GM18519 (cell line): Measurements from ENCODE around the gene ODAD3.
"Not testable (repeated sequence)": the region's sequence is repeated elsewhere in the genome, so short reads cannot be mapped to it uniquely, and the experiment has no call there.

Experiments
- ATAC-seq: cut with Tn5 transposase; IDR thresholded peaks from one replicate; pipeline ENCODE4 v1.9.1; 2021; ENCODE audit warnings: mild to moderate bottlenecking, moderate library complexity; ENCODE audit not compliant: unreplicated experiment, low FRiP score

ODAD3 gene

GRCh38 chr19:11408591-11408990 lies 26.3 kb downstream of the ODAD3 start:
- ATAC-seq: no peak

- ATAC-seq: not testable (repeated sequence)
Observed at GRCh38 chr19:11406703-11407236, 28.2 kb downstream of the ODAD3 start.

DNA sequence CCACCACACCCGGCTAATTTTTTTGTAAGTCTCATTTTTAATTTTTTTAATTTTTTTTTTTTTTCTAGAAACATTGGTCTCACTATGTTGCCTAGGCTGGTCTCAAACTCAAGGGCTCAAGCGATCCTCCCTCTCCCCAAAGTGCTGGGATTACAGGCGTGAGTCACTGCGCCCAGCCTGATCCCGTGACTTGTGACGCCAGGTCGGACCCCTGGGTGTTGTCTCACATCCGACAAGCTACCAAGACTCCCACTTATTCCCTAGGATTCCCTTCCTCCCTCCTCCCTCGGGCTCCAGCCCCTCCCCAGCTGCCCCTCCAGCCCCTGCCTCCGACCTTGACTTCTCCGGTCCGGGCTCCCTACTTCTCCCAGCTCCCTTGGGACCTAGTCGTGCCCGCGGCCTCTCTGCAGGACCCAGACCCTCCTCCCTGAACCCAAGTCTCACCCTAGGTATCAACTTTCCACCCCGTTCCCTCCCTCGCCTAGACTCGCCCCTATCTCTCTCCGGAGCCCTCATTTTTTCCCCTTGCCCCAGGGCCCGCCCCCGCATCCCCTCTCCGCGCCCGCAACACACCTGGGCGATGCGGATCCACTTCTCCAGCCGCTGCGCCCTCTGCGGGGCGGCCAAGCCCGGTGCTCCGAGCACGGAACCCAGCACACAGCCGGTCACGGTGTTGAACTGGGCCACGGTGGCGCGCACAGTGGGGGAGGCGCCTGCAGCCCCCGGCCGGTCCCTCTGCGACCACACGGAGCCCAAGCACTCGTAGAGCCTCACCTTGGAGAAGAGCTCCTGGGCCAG lies 28.9 kb downstream of the ODAD3 start:
- ATAC-seq: no peak

DNA sequence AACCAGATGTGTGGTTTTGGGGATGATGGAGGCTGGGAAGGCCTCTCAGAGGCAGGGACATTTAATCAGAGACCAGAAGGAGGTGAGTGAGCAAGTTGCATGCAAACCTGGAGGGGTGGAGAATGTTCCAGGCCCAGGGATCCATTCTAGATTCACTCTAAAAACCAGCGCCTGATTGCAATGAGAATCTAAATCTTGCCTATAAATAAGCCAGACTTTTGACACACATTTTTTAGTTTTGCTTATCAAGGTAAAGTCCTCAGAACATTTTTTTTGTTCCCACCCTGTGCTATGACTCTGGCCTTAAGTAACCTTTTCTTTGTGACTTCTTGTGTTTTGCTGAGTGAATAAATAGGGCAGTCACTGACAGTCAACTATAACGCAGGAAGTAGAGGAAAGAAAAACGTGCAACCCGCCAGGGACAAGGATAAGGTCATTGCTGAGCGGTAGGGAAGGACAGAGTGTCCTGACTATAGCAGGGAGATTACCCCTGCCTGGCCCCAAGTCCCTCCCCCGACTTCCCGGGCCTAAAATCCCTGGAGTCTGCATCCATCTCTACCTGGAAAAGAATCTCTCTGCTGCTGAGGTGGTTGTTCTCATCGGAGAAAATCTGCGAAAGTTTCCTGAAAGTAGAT lies 30.2 kb downstream of the ODAD3 start:
- no peak for ATAC-seq

DNA sequence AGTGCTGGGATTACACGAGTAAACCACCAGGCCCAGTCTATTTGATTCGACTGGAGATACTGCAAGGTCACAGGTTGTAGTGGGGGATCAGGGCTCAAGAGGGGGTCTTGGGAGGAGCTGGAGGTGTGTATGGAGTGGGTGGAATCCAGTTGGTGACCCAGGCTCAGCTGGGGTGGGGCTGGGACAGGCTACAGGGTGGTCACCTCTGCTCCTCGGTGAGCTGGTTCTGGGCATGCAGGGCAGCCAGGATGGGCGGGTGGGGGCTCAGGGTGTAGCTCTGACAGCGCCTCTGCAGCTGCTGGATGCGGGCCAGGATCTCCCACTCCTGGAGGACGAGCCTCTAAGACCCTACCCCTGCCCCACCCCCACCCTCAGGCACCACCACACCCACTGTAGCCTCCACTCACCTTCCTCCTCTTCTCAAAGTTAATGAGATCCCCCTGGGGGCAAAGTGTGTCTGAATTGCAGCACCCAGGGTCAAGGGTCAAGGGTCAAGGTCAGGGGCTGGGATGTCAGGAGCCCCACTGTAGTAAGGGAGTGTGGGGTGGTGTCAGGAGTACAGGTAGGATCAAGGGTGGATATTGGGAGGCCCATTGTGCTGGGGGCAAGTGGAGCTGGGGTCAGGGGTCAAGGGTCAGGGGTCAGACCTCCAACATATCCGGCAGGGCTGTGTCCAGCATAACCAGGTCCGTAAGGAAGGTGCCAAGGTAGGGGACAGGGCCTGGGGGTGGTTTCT lies 32.9 kb downstream of the ODAD3 start:
- ATAC-seq: no peak

- ATAC-seq: no peak
Observed at GRCh38 chr19:11400798-11401197, 34.1 kb downstream of the ODAD3 start.

- ATAC-seq: no peak
Observed at GRCh38 chr19:11399667-11400066, 35.3 kb downstream of the ODAD3 start.

DNA sequence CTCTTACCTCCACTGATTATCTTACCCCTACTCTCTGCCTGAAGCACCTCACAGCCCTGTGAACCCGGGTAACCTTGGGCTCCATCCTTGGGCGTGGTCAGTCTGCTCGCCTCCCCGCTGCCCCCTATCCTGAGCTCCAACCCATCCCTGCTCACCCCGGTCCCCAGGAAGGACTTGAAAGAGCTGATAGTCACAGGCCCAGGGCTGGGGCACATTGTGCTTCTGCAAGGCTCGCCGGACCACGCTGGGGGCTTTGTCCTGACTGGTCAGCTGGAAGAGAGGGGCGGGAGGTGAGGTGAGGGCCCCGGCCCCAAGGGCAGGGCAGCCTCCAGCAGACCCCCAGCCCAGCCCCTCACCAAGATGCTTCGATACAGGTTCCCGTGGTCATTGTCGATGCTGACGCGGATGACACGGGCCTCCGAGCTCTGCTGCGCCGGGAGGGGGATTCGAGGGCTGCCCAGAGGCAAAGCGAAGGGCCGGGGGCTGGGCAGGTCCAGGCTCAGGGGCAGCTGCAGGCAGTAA lies 37.8 kb downstream of the ODAD3 start:
- ATAC-seq: no peak

GRCh38 chr19:11390933-11391680 lies 43.8 kb downstream of the ODAD3 start:
- ATAC-seq: no peak

DNA sequence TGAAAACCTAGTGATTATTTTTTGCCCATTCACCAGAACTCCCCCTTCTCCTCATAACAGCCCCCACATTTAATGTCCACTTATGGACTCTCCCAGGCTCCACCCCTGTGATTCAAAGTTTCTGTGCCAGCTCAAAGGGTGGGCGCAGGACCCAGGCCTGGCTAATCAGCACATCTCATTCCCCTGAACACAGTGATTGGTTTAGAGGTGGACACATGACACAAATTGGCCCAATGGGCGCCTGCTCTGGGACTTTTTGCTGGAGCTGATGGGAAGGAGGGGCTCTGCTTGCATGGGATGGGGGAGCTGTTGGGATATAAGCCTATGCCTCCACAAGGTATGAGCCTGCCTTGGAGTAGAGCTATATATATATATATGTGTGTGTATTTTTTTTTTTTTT lies 44.6 kb downstream of the ODAD3 start:
- ATAC-seq: no peak

DNA sequence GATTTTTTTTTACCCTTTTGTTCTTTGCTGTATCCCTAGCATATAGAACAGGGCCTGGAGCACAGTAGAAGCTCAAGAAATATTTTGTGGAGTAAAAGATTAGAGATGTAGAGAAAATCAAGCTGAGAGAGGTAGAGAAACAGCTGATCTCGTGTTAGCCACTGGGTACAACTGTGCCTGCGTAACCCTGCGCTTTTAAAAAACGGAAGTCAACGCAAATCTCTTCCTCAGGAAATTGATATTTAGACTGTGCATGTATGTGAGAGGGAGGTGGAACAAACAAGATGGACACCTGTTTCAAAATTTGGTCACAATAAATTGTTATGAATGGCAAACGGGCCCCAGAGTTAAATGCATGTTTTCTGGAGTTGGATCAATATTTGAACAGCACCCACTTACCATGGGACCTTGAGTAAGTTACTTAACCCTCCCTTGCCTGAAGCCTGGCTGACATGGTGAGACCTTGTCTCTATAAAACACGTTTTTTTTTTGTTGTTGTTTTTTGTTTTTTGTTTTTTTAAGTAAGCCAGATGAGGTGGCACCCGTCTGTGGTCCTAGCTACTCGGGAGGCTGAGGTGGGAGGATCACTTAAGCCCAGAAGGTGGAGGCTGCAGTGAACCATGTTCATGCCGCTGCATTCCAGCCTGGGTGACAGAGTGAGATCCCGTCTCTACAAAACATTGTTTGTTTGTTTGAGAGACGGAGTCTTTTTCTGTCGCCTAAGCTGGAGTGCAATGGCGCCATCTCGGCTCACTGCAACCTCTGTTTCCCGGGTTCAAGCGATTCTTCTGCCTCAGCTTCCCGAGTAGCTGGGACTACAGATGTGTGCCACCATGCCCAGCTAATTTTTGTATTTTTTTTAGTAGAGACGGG lies 47.5 kb downstream of the ODAD3 start:
- ATAC-seq: no peak

- no peak for ATAC-seq
Observed at GRCh38 chr19:11384778-11385129, 50.2 kb downstream of the ODAD3 start.

GRCh38 chr19:11383706-11384048 lies 51.2 kb downstream of the ODAD3 start:
- ATAC-seq: no peak

GRCh38 chr19:11382898-11383705 lies 51.8 kb downstream of the ODAD3 start:
- no peak for ATAC-seq

DNA sequence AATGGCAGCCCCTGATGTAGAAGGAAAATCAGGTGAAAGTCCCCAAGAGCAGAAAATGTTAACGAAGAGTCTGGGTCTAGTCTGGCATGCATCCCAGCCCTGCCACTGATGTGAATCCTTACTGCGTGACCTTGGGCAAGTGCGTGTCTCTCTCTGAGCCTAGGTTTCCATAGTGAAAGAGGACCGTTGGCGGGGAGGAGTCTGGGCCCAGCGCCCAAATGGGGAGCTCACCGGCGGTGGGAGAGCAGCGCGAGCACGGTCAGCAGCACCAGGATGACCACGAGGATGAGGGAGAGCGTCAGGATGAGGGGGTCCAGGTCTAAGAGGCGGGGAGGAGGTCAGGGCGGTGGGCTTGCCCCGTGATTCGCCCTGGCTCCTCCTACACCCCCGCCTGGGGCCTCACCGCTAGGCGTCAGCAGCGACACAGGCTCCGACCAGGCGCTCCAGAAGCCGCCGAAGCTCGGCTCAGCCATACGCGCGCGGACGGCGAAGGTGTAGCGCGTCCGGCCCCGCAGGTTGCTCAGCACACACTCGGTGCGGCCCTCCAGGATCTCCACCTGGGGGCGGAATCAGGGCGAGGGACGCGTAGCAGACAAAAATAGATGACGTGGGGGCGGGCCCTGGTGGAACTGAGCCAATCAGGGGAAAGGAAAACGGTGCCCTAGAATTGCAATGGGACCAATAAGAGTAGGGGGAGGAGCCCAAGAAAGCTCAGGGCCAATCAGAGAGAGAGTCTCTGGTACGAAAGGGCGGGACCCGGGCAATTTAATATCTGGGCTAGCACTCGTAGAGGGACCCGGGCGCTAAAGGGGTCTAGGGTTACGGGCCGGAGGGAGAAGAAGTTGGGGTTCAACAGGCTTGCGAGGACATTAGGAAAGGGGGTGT lies 54.0 kb downstream of the ODAD3 start:
- ATAC-seq: peak; percentile 41

- no peak for ATAC-seq
Observed at GRCh38 chr19:11379857-11380350, 55.0 kb downstream of the ODAD3 start.

GRCh38 chr19:11379269-11379845 lies 55.6 kb downstream of the ODAD3 start:
- ATAC-seq: not testable (repeated sequence)
